GM21381 (cell line): ENCODE results near the gene TAB3.

Source experiments
- ATAC-seq: cut with Tn5 transposase; IDR thresholded peaks from one replicate; pipeline ENCODE4 v1.9.1; 2021; ENCODE audit warnings: mild to moderate bottlenecking, moderate library complexity; ENCODE audit not compliant: unreplicated experiment

Gene TAB3, protein sequence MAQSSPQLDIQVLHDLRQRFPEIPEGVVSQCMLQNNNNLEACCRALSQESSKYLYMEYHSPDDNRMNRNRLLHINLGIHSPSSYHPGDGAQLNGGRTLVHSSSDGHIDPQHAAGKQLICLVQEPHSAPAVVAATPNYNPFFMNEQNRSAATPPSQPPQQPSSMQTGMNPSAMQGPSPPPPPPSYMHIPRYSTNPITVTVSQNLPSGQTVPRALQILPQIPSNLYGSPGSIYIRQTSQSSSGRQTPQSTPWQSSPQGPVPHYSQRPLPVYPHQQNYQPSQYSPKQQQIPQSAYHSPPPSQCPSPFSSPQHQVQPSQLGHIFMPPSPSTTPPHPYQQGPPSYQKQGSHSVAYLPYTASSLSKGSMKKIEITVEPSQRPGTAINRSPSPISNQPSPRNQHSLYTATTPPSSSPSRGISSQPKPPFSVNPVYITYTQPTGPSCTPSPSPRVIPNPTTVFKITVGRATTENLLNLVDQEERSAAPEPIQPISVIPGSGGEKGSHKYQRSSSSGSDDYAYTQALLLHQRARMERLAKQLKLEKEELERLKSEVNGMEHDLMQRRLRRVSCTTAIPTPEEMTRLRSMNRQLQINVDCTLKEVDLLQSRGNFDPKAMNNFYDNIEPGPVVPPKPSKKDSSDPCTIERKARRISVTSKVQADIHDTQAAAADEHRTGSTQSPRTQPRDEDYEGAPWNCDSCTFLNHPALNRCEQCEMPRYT

DNA sequence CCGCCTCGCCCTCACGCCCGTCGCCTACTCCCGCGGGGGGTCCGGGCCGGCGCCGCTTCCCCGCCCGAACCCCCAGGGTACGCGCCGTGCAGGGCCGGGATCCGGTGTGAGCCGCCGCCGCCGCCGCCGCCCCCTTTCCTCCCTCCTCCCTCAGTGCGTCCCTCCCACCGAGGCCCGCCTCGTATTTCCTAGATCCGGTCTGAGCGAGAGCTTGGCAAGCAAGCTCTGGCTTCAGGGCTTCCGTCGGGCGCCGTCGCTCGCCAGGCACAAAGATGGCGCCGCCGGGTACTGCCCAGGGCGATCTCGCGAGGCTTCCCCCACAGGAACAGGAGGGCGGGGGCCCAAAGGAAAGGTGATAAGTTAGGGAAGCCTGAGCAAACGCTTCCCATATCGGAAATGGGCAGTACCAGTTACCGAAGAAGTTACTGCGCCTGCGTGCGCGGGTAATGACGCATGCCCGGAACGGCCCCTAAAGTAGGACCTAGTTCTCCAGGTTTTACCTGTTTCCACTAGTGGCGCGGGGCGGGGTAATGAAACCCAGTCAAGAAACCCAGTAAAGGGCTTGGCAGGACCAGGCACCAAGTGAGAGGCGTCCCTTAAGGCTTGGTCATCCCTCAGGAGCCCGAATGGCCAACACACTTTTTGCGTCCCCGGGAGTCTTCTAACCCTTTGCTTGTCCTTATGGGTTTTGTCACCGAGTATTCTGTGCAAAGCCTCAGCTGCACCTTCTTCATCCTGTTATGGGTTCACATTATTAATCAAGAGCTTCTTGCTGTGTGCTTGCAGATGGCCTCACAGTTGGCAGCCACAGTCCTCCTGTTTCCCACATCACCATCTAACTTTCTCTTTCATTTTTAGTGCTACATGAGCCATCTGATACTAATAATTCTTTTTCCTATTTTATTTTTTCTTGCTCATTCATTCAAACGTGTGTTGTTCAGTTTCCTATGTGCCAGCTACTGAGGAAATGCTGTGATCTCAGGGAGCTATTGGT, at the start of gene TAB3:
TSS of gene TAB3 (minus strand) at position 108 of the 994 bp plus-strand sequence. CDS start 29,666 bp downstream, outside the sequence.
- ATAC-seq, result peak; percentile 93

DNA sequence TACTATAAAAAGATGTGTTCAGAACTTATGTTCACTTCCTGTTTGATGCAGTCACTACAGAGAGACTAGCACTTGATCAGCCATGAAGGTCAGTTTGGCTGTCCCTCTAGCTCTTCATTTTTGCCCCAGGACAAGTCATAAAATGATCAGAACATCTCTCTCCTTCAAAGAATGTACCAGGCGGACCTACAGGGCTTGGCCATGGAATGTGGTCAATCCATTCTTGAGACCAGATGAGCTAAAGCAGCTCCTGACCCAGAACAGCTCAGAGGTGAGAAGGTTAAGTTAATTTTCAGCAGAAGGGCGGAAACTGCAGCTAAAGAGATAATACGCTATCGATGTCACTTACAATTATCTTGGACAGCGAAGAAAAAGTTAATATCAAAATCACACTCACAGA, 49.2 kb upstream of the TAB3 start:
- no peak for ATAC-seq

DNA sequence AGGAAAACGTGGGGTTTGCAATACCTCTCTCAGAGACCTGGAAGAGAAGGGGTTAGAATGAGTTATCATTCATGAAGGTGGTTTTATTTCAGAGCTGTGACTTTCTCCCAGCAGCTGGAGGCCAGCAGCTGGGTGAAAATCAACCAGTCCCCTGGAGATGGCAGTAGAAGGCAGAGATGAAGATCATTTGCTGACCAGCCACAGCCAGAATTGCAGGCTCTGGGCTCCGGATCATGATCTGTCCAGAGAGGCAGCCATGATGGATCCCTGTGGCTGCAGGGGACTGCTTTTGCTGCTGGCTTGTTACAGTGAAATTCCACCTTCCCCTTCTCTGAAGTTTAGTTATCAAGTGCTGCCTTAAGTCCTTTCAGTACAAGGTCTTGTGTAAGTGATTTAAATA, 46.9 kb upstream of the TAB3 start:
- ATAC-seq, result no peak

DNA sequence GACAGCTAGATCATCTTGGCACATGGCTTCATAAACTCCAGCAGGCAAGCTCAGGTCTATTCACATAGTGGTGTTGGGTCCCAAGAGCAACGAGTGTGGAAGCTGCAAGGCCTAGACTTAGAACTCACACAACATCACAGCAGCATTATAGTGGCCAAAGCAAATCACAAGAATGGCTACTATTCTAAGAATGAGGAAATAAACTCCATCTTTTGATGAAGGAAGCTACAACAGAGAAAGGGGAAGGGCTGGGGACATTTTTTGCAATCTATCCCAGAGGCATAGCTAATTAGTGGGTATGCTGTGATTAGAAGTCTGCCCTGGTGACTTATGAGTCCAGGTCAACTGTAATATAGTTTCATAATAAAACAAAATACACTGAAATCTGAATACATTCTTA, 42.9 kb upstream of the TAB3 start:
- no peak for ATAC-seq

DNA sequence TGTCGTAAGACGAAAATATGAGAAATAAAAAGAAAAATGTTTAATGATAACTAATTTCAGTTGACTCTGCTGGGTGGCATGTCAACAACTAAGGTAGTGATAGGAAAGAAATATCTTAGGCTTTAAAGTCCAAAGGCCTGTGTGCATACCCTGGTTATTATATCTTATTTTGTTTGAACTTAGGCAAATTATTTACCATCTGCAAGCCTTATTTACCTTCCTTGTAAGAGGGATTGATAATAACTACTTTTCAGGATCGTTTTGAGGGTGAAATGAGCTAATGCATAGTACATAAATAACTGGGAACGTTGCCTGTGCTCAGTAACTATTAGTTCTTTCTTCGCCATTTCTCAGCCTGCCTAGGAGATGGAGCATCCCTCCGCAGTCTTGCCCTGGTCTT, 41.6 kb upstream of the TAB3 start:
- no peak for ATAC-seq

DNA sequence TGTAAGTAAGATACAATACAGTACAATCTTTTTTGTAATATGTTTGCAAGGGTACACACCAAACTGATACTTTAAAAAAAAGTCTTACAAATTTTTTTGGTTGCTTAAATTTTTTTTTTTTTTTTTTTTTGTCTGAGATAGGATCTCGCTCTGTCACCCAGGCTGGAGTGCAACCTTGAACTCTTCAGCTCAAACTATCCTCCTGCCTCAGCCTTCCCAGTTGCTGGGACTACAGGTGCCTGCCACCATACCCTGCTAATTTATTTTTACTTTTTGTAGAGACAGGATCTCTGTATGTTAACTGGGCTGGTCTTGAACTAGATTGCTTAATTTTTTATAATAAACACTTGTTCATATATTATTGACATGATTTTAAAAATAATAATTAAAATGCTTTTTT, 41.1 kb upstream of the TAB3 start:
- no peak for ATAC-seq

DNA sequence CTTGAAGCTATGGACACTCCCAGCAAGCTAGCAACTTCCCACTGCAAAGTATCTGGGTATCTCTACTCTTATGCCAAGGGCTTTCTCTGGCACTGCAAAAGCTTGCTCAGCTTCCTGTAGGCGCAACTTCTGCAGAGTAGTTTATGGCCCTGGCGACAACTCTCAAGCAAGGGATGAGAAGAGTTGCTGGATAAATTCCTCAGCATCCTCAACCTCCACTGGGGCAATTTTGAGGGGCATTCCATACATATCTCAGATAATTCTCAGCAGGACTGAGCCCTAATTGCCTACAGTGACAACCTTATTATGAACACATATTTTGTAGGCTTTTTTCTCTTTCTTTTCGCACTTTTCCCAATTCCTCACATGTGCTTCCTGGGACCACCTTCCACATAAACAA, 31.2 kb upstream of the TAB3 start:
- no peak for ATAC-seq

DNA sequence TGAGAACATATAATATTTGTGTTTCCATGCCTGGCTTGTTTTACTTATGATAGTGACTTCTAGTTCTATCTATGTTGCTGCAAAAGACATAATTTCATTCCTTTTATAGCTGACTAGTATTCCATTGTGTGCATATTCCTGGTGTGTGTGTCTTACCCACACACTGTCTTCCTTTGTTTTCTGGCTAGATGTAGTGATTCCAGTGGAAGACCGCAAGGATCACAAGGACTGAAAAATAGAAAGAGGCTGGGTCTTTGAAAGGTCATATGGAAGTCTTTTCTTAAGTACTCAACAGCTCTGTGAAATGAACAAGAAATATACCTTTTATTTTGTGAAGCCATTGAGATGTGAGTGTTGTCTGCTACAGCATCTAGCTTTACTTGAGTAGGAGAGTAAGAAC, 29.4 kb upstream of the TAB3 start:
- no peak for ATAC-seq

DNA sequence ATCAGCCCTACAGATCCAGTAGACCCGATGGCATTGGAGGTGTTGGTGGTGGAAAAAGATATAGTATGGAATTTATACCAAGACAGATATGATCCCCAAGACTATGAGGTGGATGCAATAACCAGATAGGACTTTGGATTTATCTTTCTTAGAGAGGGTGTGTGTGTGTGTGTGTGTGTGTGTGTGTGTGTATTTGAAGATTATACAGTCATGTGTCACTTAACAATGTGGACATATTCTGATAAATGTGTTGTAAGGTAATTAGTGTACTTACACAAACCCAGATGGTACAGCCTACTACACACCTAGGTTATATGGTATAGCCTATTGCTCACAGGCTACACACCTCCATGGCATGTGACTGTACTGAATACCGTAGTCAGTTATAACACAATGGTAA, 24.4 kb upstream of the TAB3 start:
- ATAC-seq, result no peak

DNA sequence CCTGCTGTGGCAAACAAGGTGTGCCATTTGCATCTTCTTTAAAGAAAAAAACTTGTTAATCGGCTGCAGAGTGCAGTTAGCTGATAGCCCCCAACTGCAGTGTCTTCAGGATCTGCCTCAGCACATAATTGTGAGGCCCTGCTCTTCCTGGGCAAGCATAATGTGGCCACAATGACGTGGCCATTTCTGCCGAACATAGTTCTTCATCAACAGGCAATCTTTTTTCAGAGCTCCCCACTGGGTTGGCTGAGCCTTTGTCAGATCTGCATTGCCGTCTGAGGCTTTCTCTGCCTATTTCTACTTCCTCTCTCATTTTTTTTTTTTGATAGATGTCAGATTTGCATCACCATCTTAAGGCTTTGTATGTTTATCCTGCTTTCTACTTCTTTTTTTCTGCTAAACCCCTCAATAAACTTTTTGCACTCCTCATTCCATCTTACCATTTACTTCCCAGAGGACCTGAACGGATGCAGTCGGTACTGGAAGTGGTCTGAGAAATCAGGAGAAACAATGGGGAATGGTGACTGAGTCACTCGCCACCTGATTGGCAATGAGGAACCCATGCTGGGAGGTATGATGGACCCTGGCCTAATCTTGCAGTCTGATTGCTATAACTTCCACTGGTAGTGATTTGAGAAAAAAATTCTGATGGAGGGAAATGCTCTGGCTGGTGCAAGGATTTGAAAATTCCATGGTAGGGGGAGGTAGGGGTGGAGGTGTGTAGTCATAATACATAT, 21.2 kb upstream of the TAB3 start:
- no peak for ATAC-seq

DNA sequence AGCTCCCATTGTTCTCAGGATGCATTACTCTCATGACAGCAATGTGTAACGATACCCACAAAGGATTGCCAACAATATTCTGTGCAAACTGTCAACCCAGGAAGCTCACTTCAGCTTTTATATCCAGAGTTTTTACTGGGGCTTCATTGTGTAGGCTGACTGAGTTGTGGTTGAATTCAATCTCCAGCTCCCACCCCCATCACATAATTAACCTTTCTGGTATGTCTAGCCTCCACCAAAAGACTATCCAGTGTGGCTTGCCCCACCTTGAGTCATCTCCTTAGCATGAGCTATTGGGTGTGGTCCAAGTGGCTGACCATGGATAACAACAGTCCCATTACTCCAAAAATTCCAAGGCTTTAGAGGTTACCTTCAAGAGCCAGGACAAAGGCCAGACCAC, 17.7 kb upstream of the TAB3 start:
- ATAC-seq, result no peak

DNA sequence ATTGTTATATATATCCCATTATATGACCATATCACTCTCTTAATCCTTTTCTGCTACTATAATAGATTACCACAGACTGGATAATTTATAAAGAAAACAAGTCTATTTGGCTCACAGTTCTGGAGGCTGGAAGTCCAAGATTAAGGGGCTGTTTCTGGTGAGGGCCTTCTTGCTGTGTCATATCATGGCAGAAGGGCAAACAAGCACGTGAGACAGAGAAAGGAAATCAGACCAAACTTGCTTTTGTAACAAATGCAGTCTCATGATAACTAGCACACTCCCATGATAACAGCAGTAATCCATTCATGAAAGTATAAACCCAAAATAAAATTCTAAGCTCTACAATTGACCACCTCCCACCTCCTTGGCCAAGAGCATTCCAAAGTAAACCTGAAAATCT, 16.3 kb upstream of the TAB3 start:
- no peak for ATAC-seq

DNA sequence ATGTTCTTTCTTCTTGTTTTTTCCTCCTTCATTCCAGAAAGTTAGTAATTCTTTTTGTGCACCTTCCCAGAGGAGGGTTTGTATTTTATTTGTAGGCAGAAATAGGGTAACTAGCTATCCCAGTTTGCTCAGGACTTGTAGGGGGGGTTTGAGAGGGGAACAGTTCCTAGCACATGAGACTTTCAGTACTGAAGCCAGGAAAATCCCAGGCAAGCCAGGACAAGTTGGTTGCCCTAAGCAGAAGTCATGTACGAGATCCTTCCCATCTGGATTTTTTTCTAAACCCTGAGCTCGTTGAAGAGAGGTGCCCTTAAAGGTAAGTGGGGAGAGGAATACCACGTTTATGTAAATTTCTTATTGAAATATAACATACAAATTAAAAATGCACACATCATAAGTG, 15.6 kb upstream of the TAB3 start:
- ATAC-seq, result no peak

DNA sequence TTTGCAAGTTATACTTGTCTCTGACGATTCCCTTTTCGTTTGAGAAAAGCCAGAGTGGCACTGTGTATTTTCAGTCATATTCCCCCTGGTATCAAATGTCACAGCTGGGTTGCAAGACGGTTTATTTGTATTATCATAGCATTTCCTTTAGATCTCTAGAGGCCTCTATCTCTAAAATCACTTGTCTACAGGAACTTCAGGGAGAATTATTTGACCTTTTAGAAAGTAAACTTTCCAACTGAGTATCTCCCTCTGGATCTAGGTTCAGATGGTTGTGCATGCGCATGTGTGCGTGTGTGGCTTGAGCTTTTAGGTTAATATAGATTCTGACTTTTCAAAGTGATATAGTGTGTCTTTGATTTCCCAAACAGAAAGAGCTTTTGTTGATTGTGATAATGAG, 15.1 kb upstream of the TAB3 start:
- no peak for ATAC-seq

DNA sequence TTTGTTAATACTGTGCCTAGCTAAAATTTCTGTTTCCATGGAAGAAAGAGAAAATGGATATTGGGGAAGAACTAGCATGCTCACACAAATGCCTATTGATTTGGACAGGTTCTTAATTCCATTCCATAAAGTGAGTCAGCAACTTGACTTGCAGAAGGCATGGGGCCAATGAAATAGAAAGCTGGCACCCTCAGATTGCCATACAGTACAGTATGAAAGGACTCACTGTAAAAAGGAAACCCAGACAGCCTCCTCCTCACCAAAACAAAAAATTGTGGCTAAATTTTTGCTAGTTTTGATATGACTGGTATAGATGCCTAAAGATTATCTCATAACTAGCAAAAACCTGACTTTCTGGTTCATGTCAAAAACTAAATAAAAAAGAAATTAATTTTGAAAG, 11.2 kb upstream of the TAB3 start:
- ATAC-seq, result no peak

DNA sequence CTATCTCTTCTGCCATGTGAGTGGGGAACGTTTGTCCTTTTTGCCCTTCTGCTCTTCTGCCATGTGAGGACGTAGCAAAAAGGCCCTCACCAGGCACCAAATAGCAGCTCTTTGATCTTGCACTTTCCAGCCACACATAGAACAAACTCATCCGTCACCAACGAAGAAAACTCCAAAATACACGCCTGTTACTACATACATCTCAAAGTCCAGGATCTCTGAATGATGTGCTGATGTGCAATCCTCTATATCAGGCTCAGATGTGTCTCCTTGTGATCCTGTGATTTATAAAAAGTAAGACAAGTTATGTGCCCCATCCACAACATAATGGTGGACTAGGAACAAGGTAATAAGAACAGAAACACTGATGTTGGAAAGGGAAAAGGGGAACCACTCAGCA, 9.8 kb upstream of the TAB3 start:
- no peak for ATAC-seq

DNA sequence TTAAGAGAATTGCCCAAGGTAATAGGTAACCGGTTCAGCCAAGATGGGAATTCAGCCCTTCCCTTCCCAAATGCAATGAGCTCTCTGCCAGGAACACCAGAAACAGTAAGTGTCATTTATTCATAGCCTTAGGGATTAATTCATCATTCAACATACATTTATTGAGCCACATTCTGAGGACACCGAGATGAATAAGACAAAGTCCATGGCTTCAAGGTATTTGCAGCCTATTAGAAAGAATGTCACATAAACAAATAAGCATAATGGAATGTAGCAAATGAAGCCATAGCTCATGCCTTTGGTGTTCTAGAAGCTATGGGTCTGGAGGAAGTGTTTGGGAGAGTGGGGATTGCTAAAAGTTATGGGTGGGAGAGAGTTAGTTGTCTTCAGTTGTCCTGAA, 6.3 kb upstream of the TAB3 start:
- no peak for ATAC-seq

DNA sequence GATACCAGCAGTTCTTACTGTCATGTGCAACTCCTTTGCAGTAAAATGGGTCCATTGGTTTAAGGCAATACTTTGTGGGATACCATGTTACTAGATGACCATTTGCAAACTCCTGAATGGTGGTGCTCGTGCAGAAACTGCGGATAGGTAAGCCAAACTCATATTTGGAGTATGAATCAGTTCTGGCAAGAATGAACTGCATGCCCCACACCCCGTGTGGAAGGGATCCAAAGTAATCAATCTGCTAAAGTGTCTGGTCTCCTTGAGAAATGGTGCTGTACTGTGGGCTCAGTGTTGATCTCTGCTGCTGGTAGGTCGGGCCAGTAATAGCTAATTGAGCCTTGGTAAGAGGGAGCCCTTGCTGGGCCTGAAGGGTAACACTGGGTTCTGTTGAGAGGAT, 4.2 kb upstream of the TAB3 start:
- no peak for ATAC-seq

DNA sequence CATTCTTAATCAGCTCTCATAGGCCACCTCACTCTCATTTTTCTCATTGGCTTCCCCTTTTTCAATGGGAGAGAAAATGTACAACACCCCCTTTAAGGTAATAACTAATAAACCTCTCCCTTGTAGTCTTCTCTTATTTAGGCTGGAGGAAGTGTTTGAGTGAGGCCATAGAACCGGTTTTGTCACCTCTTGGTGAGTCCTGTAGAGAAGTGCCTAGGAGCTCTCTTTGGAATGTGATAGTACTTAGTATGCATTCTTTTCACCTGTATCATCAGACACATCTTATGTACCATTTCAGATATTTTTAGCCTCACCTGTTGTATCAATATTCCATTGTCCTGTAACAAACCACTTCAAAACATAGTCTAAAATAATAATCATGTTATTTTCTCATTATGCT, 3.5 kb upstream of the TAB3 start:
- ATAC-seq, result no peak

DNA sequence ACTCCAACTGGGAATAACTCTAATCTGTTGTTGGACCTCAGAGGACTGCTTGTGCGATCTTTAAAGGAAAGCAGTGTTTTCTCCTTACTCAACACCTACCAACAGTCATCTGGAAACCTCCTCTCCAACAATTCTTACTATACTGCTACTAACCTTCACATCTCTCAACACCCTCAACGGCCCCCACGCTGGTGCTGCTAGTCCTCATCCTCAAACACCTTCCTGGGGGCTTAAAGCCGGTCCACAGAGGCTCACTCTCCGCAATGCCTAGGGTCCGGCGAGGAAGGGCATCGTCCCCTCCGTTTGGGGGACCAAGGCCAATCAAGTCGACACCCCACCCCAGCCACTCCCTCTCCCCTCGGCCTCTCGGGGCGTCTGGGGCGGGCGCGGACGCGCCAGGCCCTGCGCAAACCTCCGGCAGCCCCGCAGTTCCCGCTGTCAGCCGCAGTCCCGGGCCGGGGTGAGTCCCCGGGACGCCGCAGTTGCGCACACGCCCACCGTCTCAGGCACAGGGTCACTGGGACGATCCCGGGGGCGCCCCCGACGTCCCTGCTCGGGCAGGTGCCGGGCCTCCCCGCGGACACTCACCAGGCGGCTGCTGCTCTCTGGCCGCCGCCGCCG, 418 bp downstream of the TAB3 start:
- peak; percentile 21 for ATAC-seq
